Neuronal stem cell (in vitro differentiated cells): Measurements from ENCODE around the gene CYP26A1.

Experiments used
- DNase-seq: peaks from one replicate; pipeline ENCODE4 v3.0.0-alpha.2; 2013; ENCODE audit warnings: low spot score
- H2AFZ ChIP-seq: one replicate; pipeline ENCODE4 v1.6.1; 2013; ENCODE audit warnings: mild to moderate bottlenecking, low read length, inconsistent platforms
- H2AK5ac ChIP-seq: 2 replicates; pipeline ENCODE4 v1.6.1; 2013; ENCODE audit warnings: low read depth, mild to moderate bottlenecking, inconsistent platforms, low read length, moderate library complexity, mixed read lengths
- H2BK120ac ChIP-seq: 2 replicates; pipeline ENCODE4 v1.6.1; 2013; ENCODE audit warnings: low read depth, mild to moderate bottlenecking, inconsistent platforms, low read length, moderate library complexity, mixed read lengths
- H2BK12ac ChIP-seq: one replicate; pipeline ENCODE4 v1.6.1; 2013; ENCODE audit warnings: low read length, inconsistent platforms
- H2BK15ac ChIP-seq: 2 replicates; pipeline ENCODE4 v1.6.1; 2013; ENCODE audit warnings: mild to moderate bottlenecking, low read length, inconsistent platforms, mixed read lengths
- H2BK5ac ChIP-seq: one replicate; pipeline ENCODE4 v1.6.1; 2013; ENCODE audit warnings: inconsistent platforms, mild to moderate bottlenecking, low read length, moderate library complexity
- H3K14ac ChIP-seq: one replicate; pipeline ENCODE4 v1.6.1; 2013; ENCODE audit warnings: low read length, inconsistent platforms
- H3K18ac ChIP-seq: 2 replicates; pipeline ENCODE4 v1.6.1; 2013; ENCODE audit warnings: low read length, inconsistent platforms
- H3K23ac ChIP-seq: 2 replicates; pipeline ENCODE4 v1.6.1; 2013; ENCODE audit warnings: low read depth, mild to moderate bottlenecking, mixed read lengths, low read length, inconsistent platforms; ENCODE audit not compliant: poor library complexity
- H3K27ac ChIP-seq: replicated peaks from 3 replicates; pipeline ENCODE4 v1.5.1; 2013; ENCODE audit warnings: low read length, inconsistent platforms
- H3K27me3 ChIP-seq, 3 experiments: 2 replicates each; pipeline ENCODE4 v1.6.1; 2013; ENCODE audit warnings: low read length in 3 of 3, mild to moderate bottlenecking in 2 of 3, inconsistent platforms in 1 of 3, low read depth in 1 of 3, mixed read lengths in 1 of 3, moderate library complexity in 1 of 3; ENCODE audit not compliant: control insufficient read depth in 3 of 3, insufficient read depth in 3 of 3
- H3K36me3 ChIP-seq, 2 donors: replicated peaks in 1 of 2; 2 replicates each; pipeline ENCODE4 v1.6.1; 2013; ENCODE audit warnings: low read length in 2 of 2; ENCODE audit not compliant: control insufficient read depth in 2 of 2, insufficient read depth in 2 of 2
- H3K4ac ChIP-seq: 2 replicates; pipeline ENCODE4 v1.6.1; 2013; ENCODE audit warnings: inconsistent platforms, mild to moderate bottlenecking, low read length, moderate library complexity
- H3K4me1 ChIP-seq, 2 donors: 1 replicate in 1 of 2; 2 replicates in 1 of 2; pipeline ENCODE4 v1.6.1; 2013; ENCODE audit warnings: low read length in 2 of 2, low read depth in 1 of 2; ENCODE audit not compliant: control insufficient read depth in 2 of 2, insufficient read depth in 1 of 2
- H3K4me2 ChIP-seq: one replicate; pipeline ENCODE4 v1.6.1; 2013; ENCODE audit warnings: mild to moderate bottlenecking, low read length, inconsistent platforms; ENCODE audit not compliant: insufficient read depth, poor library complexity, severe bottlenecking
- H3K4me3 ChIP-seq, 2 donors: 2 replicates each; pipeline ENCODE4 v1.5.1; 2013; ENCODE audit warnings: low read length in 2 of 2, mild to moderate bottlenecking in 2 of 2, inconsistent platforms in 1 of 2, moderate library complexity in 1 of 2
- H3K79me1 ChIP-seq: one replicate; pipeline ENCODE4 v1.6.1; 2013; ENCODE audit warnings: low read depth, mild to moderate bottlenecking, inconsistent platforms, low read length, moderate library complexity
- H3K9ac ChIP-seq: one replicate; pipeline ENCODE4 v1.6.1; 2013; ENCODE audit warnings: mild to moderate bottlenecking, low read depth, low read length, inconsistent platforms; ENCODE audit not compliant: poor library complexity
- H3K9me3 ChIP-seq, 2 donors: replicated peaks in 1 of 2; 2 replicates each; pipeline versions ENCODE3 to v1.6.1; 2013; ENCODE audit warnings: low read length in 2 of 2, mild to moderate bottlenecking in 2 of 2, inconsistent platforms in 1 of 2, low read depth in 1 of 2, mixed read lengths in 1 of 2, moderate library complexity in 1 of 2; ENCODE audit not compliant: control insufficient read depth in 2 of 2, insufficient read depth in 1 of 2
- H4K8ac ChIP-seq: one replicate; pipeline ENCODE4 v1.6.1; 2013; ENCODE audit warnings: low read depth, mild to moderate bottlenecking, inconsistent platforms, low read length, moderate library complexity
- H4K91ac ChIP-seq: one replicate; pipeline ENCODE4 v1.6.1; 2013; ENCODE audit warnings: low read length, low read depth, mild to moderate bottlenecking, inconsistent platforms; ENCODE audit not compliant: poor library complexity
- WGBS, 2 donors: extraction: QIAGEN DNeasy Blood & Tissue Kit; methylation state at CpG; one replicate each; pipeline ENCODE4 v1.1.7; 2013; ENCODE audit warnings: missing lambda C conversion rate in 2 of 2, mixed read lengths in 1 of 2; ENCODE audit not compliant: insufficient read length in 2 of 2, insufficient replicate concordance in 1 of 2; ENCODE audit errors: extremely low coverage in 2 of 2; 5-methylcytosine and 5-hydroxymethylcytosine counted together

The CYP26A1 gene

GRCh38 chr10:93115661-93116383, 42.1 kb downstream of the CYP26A1 start:
- H3K79me1 ChIP-seq = no peaks in the 10 kb centered on the region
- no peak overlapping the region for H3K4me2 ChIP-seq
- no peak overlapping the region for H2BK15ac ChIP-seq
- H3K27ac ChIP-seq = no peak overlapping the region
- no peak overlapping the region for H2BK120ac ChIP-seq
- H3K18ac ChIP-seq = no peak overlapping the region
- H2BK12ac ChIP-seq = no peak overlapping the region
- H3K9me3 ChIP-seq = no peaks in the 10 kb centered on the region
- H3K27me3 ChIP-seq = peaks cover 0 to 2% (median 0%) of the 10 kb centered on the region in 3 experiments
- WGBS, 2 donors = no CpG with 5 or more reads among the region's 4 CpGs
- no peak overlapping the region for H3K4me3 ChIP-seq
- no peak overlapping the region for H4K91ac ChIP-seq
- DNase-seq = peak; percentile 40
- H2BK5ac ChIP-seq = no peak overlapping the region
- no peaks in the 10 kb centered on the region for H3K4me1 ChIP-seq
- H2AK5ac ChIP-seq = no peak overlapping the region
- no peak overlapping the region for H4K8ac ChIP-seq
- no peaks in the 10 kb centered on the region for H3K36me3 ChIP-seq
- no peak overlapping the region for H3K9ac ChIP-seq
- H3K14ac ChIP-seq = no peak overlapping the region
- H2AFZ ChIP-seq = no peak overlapping the region
- no peak overlapping the region for H3K23ac ChIP-seq
- no peak overlapping the region for H3K4ac ChIP-seq

GRCh38 chr10:93121311-93121710, 47.6 kb downstream of the CYP26A1 start:
- Histone ChIP-seq H3K4ac (no peak overlapping the region), H3K27me3 (no peaks in the 10 kb centered on the region), H3K9ac (no peak overlapping the region), H3K27ac (no peak overlapping the region), H3K79me1 (no peaks in the 10 kb centered on the region), H2BK5ac (no peak overlapping the region), H3K14ac (no peak overlapping the region), H2AK5ac (no peak overlapping the region), H2BK12ac (no peak overlapping the region), H4K8ac (no peak overlapping the region), H2BK120ac (no peak overlapping the region), H3K4me1 (no peaks in the 10 kb centered on the region), H3K4me3 (no peak overlapping the region), H3K4me2 (no peak overlapping the region), H3K18ac (no peak overlapping the region), H2BK15ac (no peak overlapping the region), H3K36me3 (no peaks in the 10 kb centered on the region), H3K9me3 (peaks cover 0 to 2% of the 10 kb centered on the region in 2 donors), H2AFZ (no peak overlapping the region), H4K91ac (no peak overlapping the region), H3K23ac (no peak overlapping the region)
- DNase-seq = no peak
- no CpG with 5 or more reads among the region's 3 CpGs for WGBS, 2 donors

GRCh38 chr10:93123766-93124165, 50.1 kb downstream of the CYP26A1 start:
- no peak overlapping the region for H3K14ac ChIP-seq
- no peak overlapping the region for H3K4me2 ChIP-seq
- H2BK12ac ChIP-seq = no peak overlapping the region
- no peak overlapping the region for H3K23ac ChIP-seq
- no peak overlapping the region for H2BK5ac ChIP-seq
- H3K27me3 ChIP-seq = no peaks in the 10 kb centered on the region
- H3K36me3 ChIP-seq = no peaks in the 10 kb centered on the region
- H2AFZ ChIP-seq = no peak overlapping the region
- H3K9me3 ChIP-seq = peaks cover 0 to 14% of the 10 kb centered on the region in 2 donors
- no peak overlapping the region for H2BK15ac ChIP-seq
- WGBS, 2 donors = no CpG with 5 or more reads among the region's 5 CpGs
- no peak overlapping the region for H2BK120ac ChIP-seq
- H3K4ac ChIP-seq = no peak overlapping the region
- H4K8ac ChIP-seq = no peak overlapping the region
- H3K27ac ChIP-seq = no peak overlapping the region
- no peak overlapping the region for H3K18ac ChIP-seq
- no peak overlapping the region for H4K91ac ChIP-seq
- no peaks in the 10 kb centered on the region for H3K79me1 ChIP-seq
- no peak overlapping the region for H3K4me3 ChIP-seq
- no peak overlapping the region for H3K9ac ChIP-seq
- no peak for DNase-seq
- H2AK5ac ChIP-seq = no peak overlapping the region
- H3K4me1 ChIP-seq = no peaks in the 10 kb centered on the region

- no peak overlapping the region for H3K23ac ChIP-seq
- H2BK120ac ChIP-seq = no peak overlapping the region
- no peak overlapping the region for H2BK15ac ChIP-seq
- no peak overlapping the region for H2AFZ ChIP-seq
- no peaks in the 10 kb centered on the region for H3K27me3 ChIP-seq
- no peak overlapping the region for H4K8ac ChIP-seq
- no peaks in the 10 kb centered on the region for H3K79me1 ChIP-seq
- no peaks in the 10 kb centered on the region for H3K36me3 ChIP-seq
- no peak overlapping the region for H4K91ac ChIP-seq
- no peak overlapping the region for H2BK5ac ChIP-seq
- H2AK5ac ChIP-seq = no peak overlapping the region
- no peak overlapping the region for H3K14ac ChIP-seq
- no peak overlapping the region for H3K4me3 ChIP-seq
- no peak for DNase-seq
- no peaks in the 10 kb centered on the region for H3K4me1 ChIP-seq
- no peak overlapping the region for H3K4me2 ChIP-seq
- no peak overlapping the region for H3K18ac ChIP-seq
- no CpG with 5 or more reads among the region's 6 CpGs for WGBS, 2 donors
- peaks cover 0 to 14% of the 10 kb centered on the region in 2 donors for H3K9me3 ChIP-seq
- no peak overlapping the region for H3K4ac ChIP-seq
- H3K27ac ChIP-seq = no peak overlapping the region
- H3K9ac ChIP-seq = no peak overlapping the region
- no peak overlapping the region for H2BK12ac ChIP-seq
Measured at GRCh38 chr10:93124580-93125318, 51.1 kb downstream of the CYP26A1 start.
